Uterus (tissue), 2 donors: ENCODE results near the gene DNPEP.

Experiments
- POLR2A ChIP-seq, 2 donors: fragments of 450-650 bp; IDR thresholded peaks; one replicate each; pipeline ENCODE4 v1.6.1; 2016; ENCODE audit warnings: antibody characterized with exemption in 2 of 2, mild to moderate bottlenecking in 1 of 2, moderate library complexity in 1 of 2
- TF ChIP-seq, protein P1 (sequence below), 4 experiments: fragments of 200-600 bp in 2 of 4; fragments of 450-650 bp in 2 of 4; sonication (generic) in 2 of 4; IDR thresholded peaks; one replicate each; pipeline ENCODE4 v1.5.1; 2016 to 2019; ENCODE audit warnings: antibody characterized with exemption in 4 of 4, mild to moderate bottlenecking in 2 of 4, moderate library complexity in 1 of 4

DNA sequence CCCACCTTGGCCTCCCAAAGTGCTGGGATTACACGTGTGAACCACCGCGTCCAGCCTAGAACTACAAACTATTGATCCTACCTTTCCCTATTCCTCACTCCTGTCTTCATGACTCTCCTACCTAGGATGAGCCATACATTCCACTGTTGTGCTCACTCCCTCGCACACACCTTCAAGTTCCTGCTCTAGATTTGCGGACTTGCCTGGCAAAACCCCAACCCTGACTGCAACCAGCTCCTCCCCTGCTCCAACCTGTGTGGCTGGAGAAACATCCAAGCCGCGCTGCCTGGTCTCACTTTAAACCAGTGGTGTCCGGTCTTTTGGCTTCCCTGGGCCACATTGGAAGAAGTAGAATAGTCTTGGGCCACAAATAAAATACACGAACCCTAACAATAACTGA, 5.0 kb upstream of the DNPEP start:
- TF ChIP-seq, protein P1, sequence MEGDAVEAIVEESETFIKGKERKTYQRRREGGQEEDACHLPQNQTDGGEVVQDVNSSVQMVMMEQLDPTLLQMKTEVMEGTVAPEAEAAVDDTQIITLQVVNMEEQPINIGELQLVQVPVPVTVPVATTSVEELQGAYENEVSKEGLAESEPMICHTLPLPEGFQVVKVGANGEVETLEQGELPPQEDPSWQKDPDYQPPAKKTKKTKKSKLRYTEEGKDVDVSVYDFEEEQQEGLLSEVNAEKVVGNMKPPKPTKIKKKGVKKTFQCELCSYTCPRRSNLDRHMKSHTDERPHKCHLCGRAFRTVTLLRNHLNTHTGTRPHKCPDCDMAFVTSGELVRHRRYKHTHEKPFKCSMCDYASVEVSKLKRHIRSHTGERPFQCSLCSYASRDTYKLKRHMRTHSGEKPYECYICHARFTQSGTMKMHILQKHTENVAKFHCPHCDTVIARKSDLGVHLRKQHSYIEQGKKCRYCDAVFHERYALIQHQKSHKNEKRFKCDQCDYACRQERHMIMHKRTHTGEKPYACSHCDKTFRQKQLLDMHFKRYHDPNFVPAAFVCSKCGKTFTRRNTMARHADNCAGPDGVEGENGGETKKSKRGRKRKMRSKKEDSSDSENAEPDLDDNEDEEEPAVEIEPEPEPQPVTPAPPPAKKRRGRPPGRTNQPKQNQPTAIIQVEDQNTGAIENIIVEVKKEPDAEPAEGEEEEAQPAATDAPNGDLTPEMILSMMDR (IDR thresholded peaks at IDR 0.05) = no peak
- TF ChIP-seq POLR2A (IDR thresholded peaks at IDR 0.05) = no peak
